Upper lobe of left lung (tissue), 6 donors: ENCODE data around the gene B4GALNT3. TPM values are rescaled to one million over a fixed set of nuclear protein-coding genes. Genes with fewer than 3 reads are reported as not detected.
A peak's percentile ranks its signal among the peaks of the same experiment; 100 is the strongest.

ENCODE experiments used
- ATAC-seq, 2 donors: fragments of 200-7000 bp; cut with Tn5 transposase; one replicate each; pipeline ENCODE4 v1.9.1; 2022; ENCODE audit warnings: mild to moderate bottlenecking in 2 of 2, moderate library complexity in 2 of 2; ENCODE audit not compliant: low FRiP score in 2 of 2
- DNase-seq, 2 donors: peaks; one replicate each; pipeline ENCODE4 v3.0.0-alpha.2; 2019 to 2020
- H3K27ac ChIP-seq, 4 donors: fragments of 200-600 bp; sonication (generic); one replicate each; pipeline ENCODE4 v1.5.1; 2016 to 2019
- H3K27me3 ChIP-seq, 4 donors: fragments of 200-600 bp; sonication (generic); one replicate each; pipeline ENCODE4 v1.5.1; 2017 to 2019
- H3K36me3 ChIP-seq, 4 donors: fragments of 200-600 bp; sonication (generic); one replicate each; pipeline ENCODE4 v1.5.1; 2016 to 2019
- H3K4me1 ChIP-seq, 4 donors: fragments of 200-600 bp; sonication (generic); one replicate each; pipeline ENCODE4 v1.5.1; 2018 to 2019
- H3K4me3 ChIP-seq, 4 donors: fragments of 200-600 bp; sonication (generic); one replicate each; pipeline ENCODE4 v1.5.1; 2017 to 2019; ENCODE audit warnings: mild to moderate bottlenecking in 2 of 4, moderate library complexity in 1 of 4
- H3K9me3 ChIP-seq, 4 donors: fragments of 200-600 bp; sonication (generic); one replicate each; pipeline ENCODE4 v1.5.1; 2018 to 2019
- CTCF ChIP-seq, 6 experiments: fragments of 450-650 bp in 4 of 6; fragments of 200-600 bp in 2 of 6; sonication (generic) in 2 of 6; IDR thresholded peaks; one replicate each; pipeline ENCODE4 v1.5.1; 2016 to 2019; ENCODE audit warnings: antibody characterized with exemption in 6 of 6
- EP300 ChIP-seq, 4 donors: sonication (generic); formaldehyde crosslinking; IDR thresholded peaks; one replicate each; pipeline ENCODE4 v1.5.1; 2017; ENCODE audit warnings: antibody characterized with exemption in 4 of 4, control low read depth in 2 of 4
- POLR2A ChIP-seq, 4 donors: fragments of 450-650 bp; IDR thresholded peaks; one replicate each; pipeline ENCODE4 v1.5.1; 2016 to 2017; ENCODE audit warnings: antibody characterized with exemption in 4 of 4, mild to moderate bottlenecking in 2 of 4
- POLR2AphosphoS5 ChIP-seq, 2 donors: sonication (generic); formaldehyde crosslinking; IDR thresholded peaks; one replicate each; pipeline ENCODE4 v1.5.1; 2017; ENCODE audit warnings: antibody characterized with exemption in 2 of 2
- WGBS, 2 donors: methylation state at CpG; one replicate each; pipeline ENCODE4 v1.1.5; 2017 to 2018; 5-methylcytosine and 5-hydroxymethylcytosine counted together
- total RNA-seq, 6 donors: library from RNA; depleted of rRNA in 4 of 6; stranded (reverse); fragments of >200 nt in 4 of 6; gene quantifications; one replicate each; pipeline versions ENCODE4 v1.1.0 to v1.2.1, GENCODE V29; 2016 to 2021
- donor health status: DM: no; HTN: no; CAD: no; lungs with moderate emphysema.
- donor health status: DM: no; HTN: yes; CAD: no; lungs with severe emphysema.

The B4GALNT3 gene
- total RNA-seq, 6 donors from 2014 or later, result 22.2 to 36.0 (median 26.9) TPM

- no peaks in the 10 kb centered on the region for H3K36me3 ChIP-seq
- DNase-seq, result no peak
- no peak overlapping the region for H3K4me3 ChIP-seq
- no peaks in the 10 kb centered on the region for H3K4me1 ChIP-seq
- 85 to 87% methylated on average over 8 to 9 of the region's 9 CpGs for WGBS, 2 donors
- no peak for TF ChIP-seq POLR2AphosphoS5 (IDR thresholded peaks at IDR 0.05)
- TF ChIP-seq POLR2A (IDR thresholded peaks at IDR 0.05), result no peak
- no peak for TF ChIP-seq CTCF (IDR thresholded peaks at IDR 0.05)
- no peak for TF ChIP-seq EP300 (IDR thresholded peaks at IDR 0.05)
- no peak overlapping the region for H3K27ac ChIP-seq
- peak in 1 of 2 donors; percentile 84 for ATAC-seq
- H3K27me3 ChIP-seq, result no peaks in the 10 kb centered on the region
- H3K9me3 ChIP-seq, result peaks cover 0 to 5% (median 2%) of the 10 kb centered on the region in 4 donors
These were observed 73.3 kb downstream of the B4GALNT3 start for GRCh38 chr12:532908-533565.

- WGBS, 2 donors, result 92 to 93% methylated on average over 14 of the region's 14 CpGs
- Histone ChIP-seq H3K4me3 (no peak overlapping the region), H3K27ac (no peak overlapping the region), H3K36me3 (no peaks in the 10 kb centered on the region), H3K27me3 (no peaks in the 10 kb centered on the region), H3K9me3 (peaks cover 0 to 5% (median 2%) of the 10 kb centered on the region in 4 donors), H3K4me1 (peaks cover 0 to 5% (median 0%) of the 10 kb centered on the region in 4 donors)
- ATAC-seq (no peak), DNase-seq (no peak)
- no peak for TF ChIP-seq EP300 (IDR thresholded peaks at IDR 0.05)
- no peak for TF ChIP-seq CTCF (IDR thresholded peaks at IDR 0.05)
- no peak for TF ChIP-seq POLR2A (IDR thresholded peaks at IDR 0.05)
- TF ChIP-seq POLR2AphosphoS5 (IDR thresholded peaks at IDR 0.05), result no peak
These were observed 74.0 kb downstream of the B4GALNT3 start for GRCh38 chr12:533718-534117.

- DNase-seq (no peak), ATAC-seq (no peak)
- Histone ChIP-seq H3K36me3 (no peaks in the 10 kb centered on the region), H3K27me3 (no peaks in the 10 kb centered on the region), H3K9me3 (peaks cover 0 to 5% (median 2%) of the 10 kb centered on the region in 4 donors), H3K27ac (no peak overlapping the region), H3K4me3 (no peak overlapping the region), H3K4me1 (peaks cover 0 to 7% (median 1%) of the 10 kb centered on the region in 4 donors)
- WGBS, 2 donors, result 84 to 87% methylated on average over 13 to 14 of the region's 14 CpGs
- TF ChIP-seq POLR2A (IDR thresholded peaks at IDR 0.05), result no peak
- no peak for TF ChIP-seq EP300 (IDR thresholded peaks at IDR 0.05)
- no peak for TF ChIP-seq CTCF (IDR thresholded peaks at IDR 0.05)
- TF ChIP-seq POLR2AphosphoS5 (IDR thresholded peaks at IDR 0.05), result no peak
These were observed 74.5 kb downstream of the B4GALNT3 start for GRCh38 chr12:534216-534615.

- no peak for ATAC-seq
- Histone ChIP-seq H3K36me3 (no peaks in the 10 kb centered on the region), H3K4me1 (peaks cover 0 to 7% (median 1%) of the 10 kb centered on the region in 4 donors), H3K4me3 (no peak overlapping the region), H3K9me3 (peaks cover 0 to 5% (median 2%) of the 10 kb centered on the region in 4 donors), H3K27me3 (no peaks in the 10 kb centered on the region), H3K27ac (no peak overlapping the region)
- WGBS, 2 donors, result 84 to 97% methylated on average over 7 of the region's 7 CpGs
- TF ChIP-seq CTCF (IDR thresholded peaks at IDR 0.05) (no peak), POLR2AphosphoS5 (IDR thresholded peaks at IDR 0.05) (no peak), POLR2A (IDR thresholded peaks at IDR 0.05) (no peak), EP300 (IDR thresholded peaks at IDR 0.05) (no peak)
- no peak for DNase-seq
These were observed 75.7 kb downstream of the B4GALNT3 start for GRCh38 chr12:535396-535795.
